ENCODE data around the gene NFE2L2.
"Not testable (repeated sequence)": the region's sequence is repeated elsewhere in the genome, so short reads cannot be mapped to it uniquely, and the experiment has no call there.

Gene NFE2L2

GRCh38 chr2:177264693-177265587, at the start of gene NFE2L2:
NFE2L2 (minus strand) TSS chr2:177264727; CDS start chr2:177264576, 151 bp downstream.
- DNase-seq: peak; percentile 67

GRCh38 chr2:177314194-177314593, 49.7 kb upstream of the NFE2L2 start:
- DNase-seq: no peak

- DNase-seq: no peak
These were observed 48.7 kb upstream of the NFE2L2 start for GRCh38 chr2:177313162-177313781.

GRCh38 chr2:177312562-177312961, 48.0 kb upstream of the NFE2L2 start:
- no peak for DNase-seq

GRCh38 chr2:177309672-177310309, 45.3 kb upstream of the NFE2L2 start:
- not testable (repeated sequence) for DNase-seq

- no peak for DNase-seq
These were observed 42.0 kb upstream of the NFE2L2 start for GRCh38 chr2:177306550-177306949.

- DNase-seq: no peak
These were observed 39.4 kb upstream of the NFE2L2 start for GRCh38 chr2:177303939-177304338.

GRCh38 chr2:177302552-177302951, 38.0 kb upstream of the NFE2L2 start:
- DNase-seq: no peak

- no peak for DNase-seq
These were observed 33.7 kb upstream of the NFE2L2 start for GRCh38 chr2:177298191-177298590.

GRCh38 chr2:177296040-177296439, 31.5 kb upstream of the NFE2L2 start:
- no peak for DNase-seq

- DNase-seq: no peak
These were observed 31.0 kb upstream of the NFE2L2 start for GRCh38 chr2:177295484-177295883.

GRCh38 chr2:177291701-177292100, 27.2 kb upstream of the NFE2L2 start:
- no peak for DNase-seq

- no peak for DNase-seq
These were observed 25.5 kb upstream of the NFE2L2 start for GRCh38 chr2:177289824-177290628.

- no peak for DNase-seq
These were observed 23.3 kb upstream of the NFE2L2 start for GRCh38 chr2:177287814-177288213.

GRCh38 chr2:177285892-177286715, 21.6 kb upstream of the NFE2L2 start:
- no peak for DNase-seq

GRCh38 chr2:177284531-177284930, 20.0 kb upstream of the NFE2L2 start:
- DNase-seq: no peak

- DNase-seq: no peak
These were observed 19.4 kb upstream of the NFE2L2 start for GRCh38 chr2:177283906-177284305.

- no peak for DNase-seq
These were observed 18.5 kb upstream of the NFE2L2 start for GRCh38 chr2:177282787-177283572.

GRCh38 chr2:177282181-177282641, 17.7 kb upstream of the NFE2L2 start:
- peak; percentile 36 for DNase-seq

GRCh38 chr2:177281400-177282180, 17.1 kb upstream of the NFE2L2 start:
- DNase-seq: peak; percentile 50
